PC-9 (cell line): ENCODE results near the gene KCNIP1. TPM values are rescaled to one million over a fixed set of nuclear protein-coding genes. Genes with fewer than 3 reads are reported as not detected.

Experiments
- BruUV-seq: library from RNA; stranded (reverse); fragments of 400-500 nt; replicated peaks from 2 replicates; lab custom pipeline; 2021; lab: Mats Ljungman, UMichigan
- CTCF ChIA-PET: fragments of 300-600 bp; sonication (Branson Sonifier 250); formaldehyde crosslinking; loops from one replicate; lab custom pipeline; 2022; ENCODE audit warnings: antibody characterized with exemption; lab: Charles Lee
- POLR2A ChIA-PET: fragments of 300-600 bp; sonication (Branson Sonifier 250); formaldehyde crosslinking; loops from one replicate; lab custom pipeline; 2022; ENCODE audit warnings: antibody characterized with exemption; ENCODE audit not compliant: unreplicated experiment; lab: Charles Lee
- DNase-seq, 2 experiments: peaks; one replicate each; pipeline versions ENCODE4 v3.0.0 to v3.0.0-alpha.2; 2015 to 2022; ENCODE audit warnings: mixed read lengths in 1 of 2
- H2AFZ ChIP-seq: fragments of 200-600 bp; sonication (generic); 2 replicates; pipeline ENCODE4 v1.8.1; 2017; ENCODE audit warnings: antibody characterized with exemption
- H3F3A ChIP-seq: fragments of 200-600 bp; sonication (generic); 2 replicates; pipeline ENCODE4 v1.8.1; 2017; ENCODE audit warnings: antibody characterized with exemption, mild to moderate bottlenecking, low read depth; ENCODE audit not compliant: insufficient read depth
- H3K27ac ChIP-seq: fragments of 200-600 bp; sonication (generic); 2 replicates; pipeline ENCODE4 v1.6.1; 2016; ENCODE audit warnings: mixed run types
- H3K27me3 ChIP-seq: fragments of 200-600 bp; sonication (generic); 2 replicates; pipeline ENCODE4 v1.6.1; 2016; ENCODE audit warnings: low read depth, mixed run types; ENCODE audit not compliant: insufficient read depth
- H3K36me3 ChIP-seq: fragments of 200-600 bp; sonication (generic); 2 replicates; pipeline ENCODE4 v1.6.1; 2016; ENCODE audit warnings: low read depth, mixed run types
- H3K4me1 ChIP-seq: fragments of 200-600 bp; sonication (generic); replicated peaks from 2 replicates; pipeline ENCODE4 v1.6.1; 2016; ENCODE audit warnings: mixed run types; ENCODE audit not compliant: insufficient read depth
- H3K4me2 ChIP-seq: fragments of 200-600 bp; sonication (generic); 2 replicates; pipeline ENCODE4 v1.6.1; 2017; ENCODE audit warnings: mixed run types
- H3K4me3 ChIP-seq: fragments of 200-600 bp; sonication (generic); 2 replicates; pipeline ENCODE4 v1.6.1; 2016; ENCODE audit warnings: mixed run types
- H3K79me2 ChIP-seq: fragments of 200-600 bp; sonication (generic); 2 replicates; pipeline ENCODE4 v1.6.1; 2017; ENCODE audit warnings: low read depth, mixed run types
- H3K9me2 ChIP-seq: fragments of 200-600 bp; sonication (generic); 2 replicates; pipeline ENCODE4 v1.8.1; 2017; ENCODE audit warnings: mild to moderate bottlenecking; ENCODE audit not compliant: insufficient read depth
- H3K9me3 ChIP-seq: fragments of 200-600 bp; sonication (generic); 2 replicates; pipeline ENCODE4 v1.8.1; 2016; ENCODE audit warnings: low read depth; ENCODE audit not compliant: insufficient read depth
- H4K20me1 ChIP-seq: fragments of 200-600 bp; sonication (generic); 2 replicates; pipeline ENCODE4 v1.8.1; 2017; ENCODE audit not compliant: insufficient read depth
- CTCF ChIP-seq: fragments of 200-600 bp; sonication (generic); conservative IDR thresholded peaks from 2 replicates; pipeline ENCODE4 v1.6.1; 2017; ENCODE audit warnings: mixed run types, antibody characterized with exemption, mild to moderate bottlenecking, moderate library complexity
- EZH2 ChIP-seq: fragments of 200-600 bp; sonication (generic); IDR thresholded peaks from 2 replicates; pipeline ENCODE4 v1.8.0; 2017; ENCODE audit warnings: antibody characterized with exemption, low read depth
- intact Hi-C: fragments of 100-400 bp; cut with micrococcal nuclease; formaldehyde crosslinking; loops from one replicate; pipeline ENCODE4 v1.10.0; 2022; ENCODE audit not compliant: unreplicated experiment
- total RNA-seq: library from RNA; stranded (reverse); gene quantifications from 2 replicates; pipeline ENCODE4 v1.2.3, GENCODE V29; 2021

Gene KCNIP1
- total RNA-seq, 1 experiment from 2014 or later, result not detected

DNA sequence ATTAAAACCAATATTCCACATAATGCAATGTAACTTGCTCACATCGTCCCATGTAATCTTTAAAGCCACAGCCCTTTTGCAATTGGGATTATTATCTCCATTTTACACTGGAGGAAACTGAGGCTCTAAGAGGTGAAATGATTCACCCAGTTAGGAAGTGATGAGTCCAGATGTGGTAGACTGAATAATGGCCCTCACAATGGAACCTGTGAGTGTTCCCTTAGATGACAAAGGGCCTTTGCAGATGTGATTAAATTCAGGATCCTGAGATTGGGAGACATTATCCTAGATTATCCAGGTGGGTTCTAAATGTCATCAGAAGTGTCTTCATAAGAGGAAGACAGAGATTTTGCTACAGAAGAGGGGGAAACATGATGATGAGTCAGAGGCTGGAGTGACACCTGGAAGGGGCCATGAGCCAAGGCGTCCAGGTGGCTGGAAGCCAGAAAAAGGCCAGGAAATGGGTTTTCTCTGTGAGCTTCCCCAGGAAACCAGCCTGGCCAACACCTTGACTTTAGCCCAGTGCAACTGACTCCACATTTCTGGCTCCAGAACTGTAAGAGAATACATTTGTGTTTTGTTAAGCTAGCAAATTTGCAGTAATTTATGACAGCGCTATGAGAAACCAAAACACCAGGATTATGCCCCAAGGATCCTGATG, 139.1 kb downstream of the KCNIP1 start:
- H3K4me2 ChIP-seq, result no peak overlapping the region
- ChIA-PET CTCF (no interaction called here), POLR2A (no interaction called here)
- H3K27ac ChIP-seq, result no peak overlapping the region
- no peaks in the 10 kb centered on the region for H3K9me3 ChIP-seq
- H2AFZ ChIP-seq, result no peak overlapping the region
- intact Hi-C loops, result no loop called here
- no peaks in the 10 kb centered on the region for H3K79me2 ChIP-seq
- no peak for TF ChIP-seq CTCF
- no peak for TF ChIP-seq EZH2
- BruUV-seq, result no TSS peak
- no peak overlapping the region for H3K4me3 ChIP-seq
- no peaks in the 10 kb centered on the region for H3K36me3 ChIP-seq
- no peaks in the 10 kb centered on the region for H3F3A ChIP-seq
- H3K4me1 ChIP-seq, result no peaks in the 10 kb centered on the region
- DNase-seq, result no peak
- H3K27me3 ChIP-seq, result peaks cover 4% of the 10 kb centered on the region; the same call in 1 of the 2 replicates
- H3K9me2 ChIP-seq, result no peaks in the 10 kb centered on the region
- H4K20me1 ChIP-seq, result no peaks in the 10 kb centered on the region

GRCh38 chr5:170643591-170643990, 139.8 kb downstream of the KCNIP1 start:
- H3K4me1 ChIP-seq, result no peaks in the 10 kb centered on the region
- TF ChIP-seq EZH2 (no peak), CTCF (no peak)
- ChIA-PET POLR2A (no interaction called here), CTCF (no interaction called here)
- no peak overlapping the region for H3K27ac ChIP-seq
- H2AFZ ChIP-seq, result no peak overlapping the region
- H3F3A ChIP-seq, result no peaks in the 10 kb centered on the region
- DNase-seq, result no peak
- BruUV-seq, result no TSS peak
- no peaks in the 10 kb centered on the region for H3K9me3 ChIP-seq
- no peak overlapping the region for H3K4me3 ChIP-seq
- no peak overlapping the region for H3K4me2 ChIP-seq
- intact Hi-C loops, result no loop called here
- H3K79me2 ChIP-seq, result no peaks in the 10 kb centered on the region
- H3K27me3 ChIP-seq, result peaks cover 4% of the 10 kb centered on the region; the same call in 1 of the 2 replicates
- no peaks in the 10 kb centered on the region for H4K20me1 ChIP-seq
- no peaks in the 10 kb centered on the region for H3K9me2 ChIP-seq
- H3K36me3 ChIP-seq, result no peaks in the 10 kb centered on the region

DNA sequence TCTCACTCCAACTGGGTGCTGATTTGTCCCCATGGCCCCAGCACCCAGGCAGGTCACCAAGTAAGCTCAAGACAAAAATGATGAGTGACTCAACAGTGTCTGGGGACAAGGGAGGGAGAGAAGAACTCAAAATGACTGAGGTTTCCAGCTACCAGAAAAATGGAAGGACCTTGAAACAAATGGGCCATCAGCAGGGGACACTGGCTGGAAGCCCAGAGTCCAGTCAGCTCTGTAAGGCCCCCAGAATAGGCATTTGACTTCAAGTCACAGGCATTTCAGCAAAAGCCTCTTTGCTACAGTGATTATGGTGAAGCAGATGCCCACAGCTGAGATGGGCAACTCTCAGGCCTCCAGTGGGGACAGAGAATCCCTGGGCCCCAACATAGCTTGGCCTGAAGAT, 140.7 kb downstream of the KCNIP1 start:
- Histone ChIP-seq H3K27ac (no peak overlapping the region), H3K79me2 (no peaks in the 10 kb centered on the region), H3K4me2 (no peak overlapping the region), H3K36me3 (no peaks in the 10 kb centered on the region), H3K9me3 (no peaks in the 10 kb centered on the region), H3K4me1 (no peaks in the 10 kb centered on the region), H3F3A (no peaks in the 10 kb centered on the region), H3K27me3 (peaks cover 4% of the 10 kb centered on the region; the same call in 1 of the 2 replicates), H3K9me2 (no peaks in the 10 kb centered on the region), H3K4me3 (no peak overlapping the region), H4K20me1 (no peaks in the 10 kb centered on the region), H2AFZ (no peak overlapping the region)
- TF ChIP-seq CTCF, result no peak
- no peak for TF ChIP-seq EZH2
- POLR2A ChIA-PET, result no interaction called here
- intact Hi-C loops, result no loop called here
- no TSS peak for BruUV-seq
- DNase-seq, result no peak
- CTCF ChIA-PET, result no interaction called here
